HG03108 (cell line): ENCODE results near the gene DENND5A.
"Not testable (repeated sequence)": the region's sequence is repeated elsewhere in the genome, so short reads cannot be mapped to it uniquely, and the experiment has no call there.

Experiments
- ATAC-seq: cut with Tn5 transposase; IDR thresholded peaks from one replicate; pipeline ENCODE4 v1.9.1; 2021; ENCODE audit warnings: moderate library complexity; ENCODE audit not compliant: unreplicated experiment

Gene DENND5A

DNA sequence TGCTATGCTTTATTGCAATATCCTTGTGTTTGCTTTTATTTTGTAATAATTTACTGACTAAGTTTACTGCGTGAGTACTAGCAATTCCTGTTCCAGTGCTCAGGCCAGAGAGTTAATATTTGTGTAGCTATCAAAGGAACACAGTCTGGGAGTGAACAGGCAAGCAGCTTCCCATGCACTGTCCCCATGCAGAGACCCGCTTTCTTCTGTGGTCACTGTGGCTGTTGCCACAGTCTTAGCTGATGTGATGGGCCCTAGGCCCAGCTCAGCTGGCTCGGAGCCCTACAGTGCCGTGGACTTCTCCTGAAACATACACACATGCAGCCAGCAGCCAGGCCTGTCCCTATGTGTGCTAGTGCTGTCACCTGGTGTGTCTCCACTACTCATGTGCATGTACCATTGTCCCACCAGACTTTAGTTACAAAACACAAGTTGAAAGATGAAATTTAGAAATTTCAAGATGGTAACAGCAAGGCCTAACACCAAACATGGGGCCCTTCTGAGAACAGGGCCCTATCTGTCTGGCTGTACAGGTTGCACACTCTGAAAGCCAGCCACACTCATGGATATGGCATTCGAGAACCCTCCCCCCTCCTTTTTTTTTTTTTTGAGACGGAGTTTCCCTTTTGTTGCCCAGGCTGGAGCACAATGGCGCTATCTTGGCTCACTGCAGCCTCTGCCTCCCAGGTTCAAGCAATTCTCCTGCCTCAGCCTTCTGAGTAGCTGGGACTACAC is 161.4 kb downstream of the DENND5A start:
- no peak for ATAC-seq

DNA sequence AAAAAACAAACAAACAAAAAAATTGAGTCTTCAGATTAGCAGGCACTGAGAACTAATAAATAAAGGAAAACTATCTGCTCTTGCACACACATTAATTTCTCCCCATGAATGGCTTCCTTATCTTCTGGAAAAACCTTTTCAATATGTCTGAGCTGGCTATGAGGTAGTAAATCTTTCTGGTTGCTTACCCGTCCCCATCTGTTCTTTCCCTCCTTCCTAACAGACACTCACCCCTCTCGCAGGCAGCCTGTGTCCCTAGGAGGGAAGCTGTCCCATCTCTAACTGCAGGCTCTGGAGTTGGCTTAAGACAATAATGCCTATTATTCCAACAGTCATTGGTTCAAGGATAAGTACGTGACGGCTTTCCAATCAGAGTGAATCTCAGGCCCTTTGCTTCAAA is 165.5 kb downstream of the DENND5A start:
- ATAC-seq, result no peak

DNA sequence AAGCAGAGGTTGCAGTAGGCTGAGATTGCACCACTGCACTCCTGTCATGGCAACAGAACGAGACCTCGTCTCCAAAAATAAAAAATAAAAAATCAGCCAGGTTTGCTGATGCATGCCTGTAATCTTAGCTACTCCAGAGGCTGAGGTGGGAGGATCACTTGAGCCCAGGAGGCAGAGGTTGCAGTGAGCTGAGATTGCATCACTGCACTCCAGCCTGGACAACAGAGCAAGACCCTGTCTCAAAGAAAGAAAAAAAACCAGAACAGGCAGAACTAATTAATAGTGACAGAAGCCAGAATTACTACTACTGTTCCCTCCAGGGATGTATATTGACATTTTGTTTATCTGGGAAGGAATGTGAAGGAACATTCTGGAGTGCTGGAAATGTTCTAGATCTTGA is 166.7 kb downstream of the DENND5A start:
- not testable (repeated sequence) for ATAC-seq

DNA sequence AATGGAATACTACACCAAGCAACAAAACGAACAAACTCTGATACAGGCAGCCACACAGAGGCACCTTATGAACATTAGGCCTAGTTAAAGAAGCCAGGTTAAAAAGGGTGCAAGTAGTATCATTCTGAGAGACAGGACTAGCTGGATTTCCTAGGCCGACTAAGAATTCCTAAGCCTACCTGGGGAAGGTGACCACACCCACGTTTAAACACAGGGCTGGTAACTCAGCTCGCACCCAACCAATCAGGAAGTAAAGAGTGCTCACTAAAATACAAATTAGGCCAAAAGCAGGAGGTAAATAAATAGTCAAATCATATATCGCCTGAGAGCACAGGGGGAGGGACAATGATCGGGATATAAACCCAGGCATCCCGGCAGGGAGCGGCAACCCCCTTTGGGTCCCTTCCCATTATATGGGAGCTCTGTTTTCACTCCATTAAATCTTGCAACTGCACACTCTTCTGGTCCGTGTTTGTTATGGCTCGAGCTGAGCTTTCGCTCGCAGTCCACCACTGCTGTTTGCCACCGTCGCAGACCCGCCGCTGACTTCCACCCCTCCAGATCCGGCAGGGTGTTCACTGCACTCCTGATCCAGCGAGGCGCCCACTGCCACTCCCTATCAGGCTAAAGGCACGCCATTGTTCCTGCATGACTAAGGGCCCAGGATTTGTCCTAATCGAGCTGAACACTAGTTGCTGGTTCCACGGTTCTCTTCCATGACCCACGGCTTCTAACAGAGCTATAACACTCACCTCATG is 167.8 kb downstream of the DENND5A start:
- ATAC-seq, result not testable (repeated sequence)

DNA sequence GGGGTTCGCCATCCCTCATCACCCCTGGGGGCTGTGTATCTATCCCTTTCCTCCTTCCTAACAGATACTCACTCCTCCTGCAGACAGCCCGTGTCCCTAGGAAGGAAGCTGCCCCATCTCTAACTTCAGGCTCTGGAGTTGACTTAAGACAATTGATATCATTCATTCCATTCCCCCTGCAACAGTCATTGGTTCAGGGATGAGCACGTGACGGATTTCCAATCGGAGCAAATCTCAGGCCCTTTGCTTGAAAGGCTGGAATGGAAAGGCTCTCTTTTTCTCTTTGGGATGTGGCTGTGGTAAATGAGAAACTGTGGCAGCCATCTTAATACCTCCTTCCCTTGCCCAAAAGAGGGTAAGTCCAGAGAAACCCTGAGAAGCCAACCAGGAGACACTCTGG is 168.7 kb downstream of the DENND5A start:
- no peak for ATAC-seq

DNA sequence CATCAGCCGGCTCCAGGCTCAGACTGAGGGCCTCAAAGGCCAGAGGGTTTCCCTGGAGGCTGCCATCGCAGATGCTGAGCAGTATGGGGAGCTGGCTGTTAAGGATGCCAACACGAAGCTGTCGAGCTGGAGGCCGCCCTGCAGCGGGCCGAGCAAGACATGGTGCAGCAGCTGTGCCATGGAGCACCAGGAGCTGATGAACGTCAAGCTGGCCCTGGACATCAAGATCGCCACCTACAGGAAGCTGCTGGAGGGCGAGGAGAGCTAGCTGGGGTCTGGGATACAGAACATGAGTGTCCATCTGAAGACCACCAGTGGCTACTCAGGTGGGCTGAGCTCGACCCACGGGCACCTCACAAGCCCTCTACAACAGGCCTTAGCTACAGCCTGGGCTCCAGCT is 169.7 kb downstream of the DENND5A start:
- ATAC-seq, result no peak

DNA sequence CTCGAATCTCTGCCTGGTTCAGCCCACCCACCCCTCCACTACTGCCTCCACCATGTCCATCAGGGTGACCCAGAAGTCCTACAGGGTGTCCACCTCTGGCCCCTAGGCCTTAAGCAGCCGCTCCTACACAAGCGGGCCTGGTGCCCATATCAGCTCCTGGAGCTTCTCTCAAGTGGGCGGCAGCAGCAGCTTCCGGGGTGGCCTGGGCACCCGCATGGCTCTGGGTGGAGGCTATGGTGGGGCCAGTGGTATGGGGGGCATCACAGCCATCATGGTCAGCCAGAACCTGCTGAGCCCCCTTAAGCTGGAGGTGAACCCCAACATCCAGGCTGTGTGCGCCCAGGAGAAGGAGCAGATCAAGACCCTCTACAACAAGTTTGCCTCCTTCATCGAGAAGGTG is 170.7 kb downstream of the DENND5A start:
- no peak for ATAC-seq

DNA sequence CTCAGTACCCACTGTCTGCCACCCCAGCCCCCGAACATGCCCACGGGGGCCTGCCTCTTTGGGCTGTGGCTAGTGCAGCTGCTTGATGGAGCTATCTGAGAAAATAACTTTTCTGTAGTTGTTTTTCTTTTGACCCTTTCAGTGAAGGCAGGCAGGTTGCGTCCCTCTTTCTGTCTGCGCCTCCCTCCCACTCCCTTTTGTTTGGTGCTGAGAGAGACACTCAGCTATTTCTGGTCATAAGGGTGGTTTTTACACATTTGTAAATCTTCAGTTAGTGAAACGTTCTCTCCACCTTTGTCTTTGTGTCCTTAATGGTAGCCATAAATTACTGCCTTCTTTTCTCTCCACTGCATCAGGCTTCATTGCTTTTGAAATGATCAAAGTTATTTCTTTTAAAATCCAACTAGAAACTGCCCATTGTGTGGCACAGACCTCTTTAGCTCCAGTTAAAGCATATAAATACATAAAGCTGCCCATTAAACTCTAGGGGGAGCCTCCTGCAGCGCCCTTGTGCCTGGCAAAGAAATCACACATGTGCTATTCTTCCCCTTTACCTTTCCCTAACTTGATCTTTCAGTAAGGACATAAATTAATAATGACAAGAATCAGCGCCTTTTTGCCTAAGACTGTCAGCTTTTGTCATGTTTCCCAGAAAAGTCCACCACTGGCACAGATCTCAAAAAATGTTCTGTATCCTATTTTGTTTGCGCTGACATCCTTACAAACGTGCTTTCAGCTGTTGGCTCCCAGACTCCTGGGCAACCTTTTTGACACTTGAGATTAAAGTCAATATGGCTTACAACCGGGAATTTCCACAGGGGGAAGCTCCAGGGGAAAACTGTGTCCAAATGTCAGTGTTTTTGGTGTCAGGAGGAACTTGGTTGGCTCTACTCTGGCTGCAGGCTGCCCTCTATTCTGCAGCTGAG is 172.0 kb downstream of the DENND5A start:
- ATAC-seq, result no peak

DNA sequence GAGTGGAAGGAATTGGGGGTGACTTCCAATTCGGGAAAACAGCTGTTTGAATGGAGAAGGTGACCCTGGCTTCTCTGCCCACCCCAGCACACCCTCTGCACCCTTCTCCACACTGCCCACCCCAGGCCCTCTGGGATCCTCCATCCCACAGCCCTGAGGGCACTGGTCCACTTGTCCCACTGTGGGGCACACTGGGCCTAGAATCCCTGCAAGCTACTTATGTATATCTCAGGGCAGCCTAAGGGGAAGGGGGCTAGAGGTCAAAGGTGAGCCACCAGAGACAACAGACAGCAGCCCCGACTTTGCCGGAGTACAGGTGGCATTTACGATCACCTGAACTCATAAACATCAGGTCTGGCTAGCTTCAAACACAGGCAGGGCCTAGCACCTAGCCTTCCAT is 173.1 kb downstream of the DENND5A start:
- ATAC-seq, result no peak

DNA sequence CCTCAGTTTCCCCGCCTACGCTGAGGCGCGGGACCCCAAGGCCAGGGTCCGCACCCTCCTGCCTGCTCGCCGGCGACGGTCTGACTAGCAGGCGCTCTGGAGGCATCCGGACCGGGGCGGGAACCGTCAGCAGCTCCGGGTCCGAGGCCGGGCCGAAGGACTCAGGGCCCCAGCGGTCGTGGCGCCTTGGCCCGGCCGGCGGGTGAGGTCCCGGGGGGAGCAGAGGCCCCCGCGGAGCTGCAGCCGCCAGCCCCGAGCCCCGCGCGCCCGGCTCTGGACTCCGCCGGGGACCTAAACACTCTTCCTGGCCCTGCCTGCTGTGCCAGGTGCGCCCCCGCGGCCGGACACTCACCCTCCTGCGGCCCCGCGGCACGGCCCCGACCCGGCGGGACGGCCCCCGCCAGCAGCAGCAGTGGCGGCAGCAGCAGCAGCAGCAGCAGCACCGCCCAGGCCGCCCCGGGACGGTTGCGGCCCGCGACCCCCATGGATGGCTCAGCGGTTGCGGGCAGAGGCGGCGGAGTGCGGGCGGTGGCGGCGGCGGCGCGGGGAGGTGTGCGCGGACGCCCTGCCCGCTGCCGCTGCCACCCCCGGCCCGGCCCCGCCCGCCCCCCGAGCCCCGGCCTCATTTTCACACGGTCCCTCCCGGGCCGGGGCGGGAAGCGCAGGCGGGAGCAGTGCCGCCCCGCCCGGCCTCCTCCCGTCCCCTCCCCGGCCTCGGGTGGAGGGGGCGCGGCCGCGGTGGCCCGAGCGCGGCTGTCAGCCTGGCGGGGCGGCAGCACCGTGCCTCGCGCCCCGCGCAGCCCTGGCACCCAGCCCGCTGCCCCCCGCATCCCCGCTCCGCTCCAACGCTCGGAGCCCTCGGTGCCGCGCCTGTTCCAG is 173.9 kb downstream of the DENND5A start, which contains the start of gene SCUBE2:
TSS of gene SCUBE2 (minus strand) at position 556 of the 879 bp plus-strand sequence. CDS start at position 485, 71 bp downstream.
- no peak for ATAC-seq

DNA sequence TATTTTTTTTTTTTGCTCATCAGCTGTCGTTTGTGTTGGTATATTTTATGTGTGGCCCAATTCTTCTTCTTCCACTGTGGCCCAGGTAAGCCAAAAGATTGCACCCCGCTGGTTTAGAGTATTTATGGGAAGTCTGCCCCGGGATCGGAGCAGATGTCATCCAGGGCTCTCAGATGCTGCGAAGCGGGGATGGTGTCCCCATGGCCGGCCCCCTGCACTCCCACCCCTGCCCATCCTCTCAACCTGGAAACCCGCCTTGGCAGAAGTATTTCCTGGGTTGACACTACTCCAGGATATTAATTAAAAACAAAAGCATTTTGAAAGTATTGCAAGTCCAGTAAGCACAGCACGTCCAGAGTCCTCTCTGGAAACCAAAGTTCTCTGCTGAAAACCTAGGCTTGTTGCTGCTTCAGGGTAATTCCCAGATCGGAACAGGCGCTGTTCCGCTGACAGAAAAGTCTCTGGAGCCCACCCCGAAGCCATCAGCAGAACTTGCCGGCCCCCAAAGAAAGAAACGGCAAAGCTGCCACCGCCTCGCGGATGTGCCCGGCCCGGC is 174.6 kb downstream of the DENND5A start:
- ATAC-seq, result no peak

DNA sequence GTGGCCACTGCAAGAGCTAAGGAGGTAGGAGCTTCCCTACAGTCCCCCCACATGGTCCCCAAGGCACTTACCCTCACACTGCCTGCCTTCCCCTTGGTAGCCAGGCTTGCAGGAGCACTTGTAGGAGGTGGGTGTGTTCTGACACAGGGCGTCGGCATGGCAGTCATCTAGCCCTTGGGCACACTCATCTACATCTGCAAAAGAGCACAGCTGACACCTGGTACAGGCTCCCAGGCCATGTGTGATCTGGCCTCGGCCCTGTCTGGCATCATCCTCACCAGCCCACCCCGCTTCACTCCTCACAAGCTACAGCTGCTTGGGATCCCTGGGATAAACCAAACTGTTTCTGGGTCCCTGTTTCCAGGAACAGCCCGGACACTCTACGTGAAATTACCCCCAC is 175.5 kb downstream of the DENND5A start:
- ATAC-seq, result no peak

DNA sequence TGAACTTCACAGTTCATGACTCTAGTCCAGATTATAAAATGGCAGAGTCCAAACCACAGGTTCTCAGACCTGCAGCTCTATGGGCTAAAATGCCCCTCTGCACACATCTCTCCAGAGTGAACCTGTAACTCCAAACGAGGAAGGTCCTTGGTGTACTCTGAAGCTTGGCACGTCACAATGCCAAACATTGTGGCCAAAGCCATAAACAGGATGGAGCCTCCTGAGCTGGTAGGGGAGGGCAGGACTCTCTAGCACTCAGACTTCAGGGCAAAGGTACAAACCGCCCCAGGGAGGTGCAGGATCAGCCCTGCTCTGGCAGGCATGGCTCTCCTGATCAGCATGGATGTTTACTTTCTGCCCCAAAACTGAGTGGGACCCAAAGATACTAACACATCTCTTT is 176.1 kb downstream of the DENND5A start:
- no peak for ATAC-seq
